Esophagus squamous epithelium (tissue), 4 donors: ENCODE data around the gene FJX1.

Source experiments
- CTCF ChIP-seq, 6 experiments: fragments of 450-650 bp in 4 of 6; fragments of 200-600 bp in 2 of 6; sonication (generic) in 2 of 6; IDR thresholded peaks; one replicate each; pipeline ENCODE4 v1.5.1; 2016 to 2019; ENCODE audit warnings: antibody characterized with exemption in 6 of 6, mild to moderate bottlenecking in 4 of 6, moderate library complexity in 4 of 6
- POLR2A ChIP-seq, 4 donors: fragments of 450-650 bp; IDR thresholded peaks; one replicate each; pipeline ENCODE4 v1.6.1; 2017; ENCODE audit warnings: antibody characterized with exemption in 4 of 4, mild to moderate bottlenecking in 4 of 4, moderate library complexity in 3 of 4

GRCh38 chr11:35585416-35585815 lies 32.8 kb upstream of the FJX1 start:
- TF ChIP-seq POLR2A (IDR thresholded peaks at IDR 0.05) (no peak), CTCF (IDR thresholded peaks at IDR 0.05) (no peak)
